ENCODE data around the gene ZNF597. TPM values are rescaled to one million over a fixed set of nuclear protein-coding genes. Genes with fewer than 3 reads are reported as not detected.

Gene ZNF597
- total and polyA plus RNA-seq, 10 of the 15 experiments (the other 5 are each of a cell fraction or from before 2014, with no cell fraction given) = 0.80 to 2.8 (median 2.0) TPM

DNA sequence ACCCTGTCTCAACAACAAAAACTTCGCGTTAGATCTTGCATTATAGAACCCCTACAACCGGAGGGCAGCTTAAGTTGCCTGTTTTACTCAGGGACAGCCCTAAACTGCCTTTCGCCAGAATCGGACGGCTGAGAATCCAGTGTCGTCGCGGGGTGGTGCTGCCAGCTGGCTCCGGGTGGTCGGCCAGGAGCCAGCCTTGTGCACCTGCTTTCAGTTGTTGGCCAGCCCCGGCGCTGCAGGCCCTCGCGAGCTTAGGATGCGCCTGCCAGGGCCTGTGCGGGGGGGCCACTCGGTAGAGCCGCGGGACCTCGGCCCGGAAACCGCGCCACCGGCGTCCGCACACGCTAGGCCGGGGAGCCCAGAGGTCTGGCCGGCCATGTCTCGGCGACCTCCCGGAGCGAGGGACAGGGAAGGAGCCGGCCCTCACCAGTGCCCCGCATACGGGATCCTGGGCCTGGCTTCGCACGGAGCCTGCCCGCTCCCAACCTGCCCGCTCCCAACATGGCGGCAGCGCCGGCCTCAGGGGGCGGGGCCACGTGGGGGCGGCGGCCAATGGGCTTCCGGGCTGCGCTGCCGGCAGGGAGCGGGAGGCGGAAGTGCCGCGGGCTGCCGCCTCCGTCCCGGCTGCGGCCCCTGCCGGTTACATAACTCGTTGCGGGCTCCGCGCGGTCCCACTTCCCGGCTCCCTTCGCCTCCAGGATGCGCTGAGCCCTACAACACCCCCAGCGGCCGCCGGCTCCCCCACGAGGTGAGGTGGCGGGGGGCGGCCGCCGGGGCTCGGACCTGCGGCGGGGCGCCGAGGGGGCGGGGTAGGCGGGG, 14.3 kb upstream of the ZNF597 start (continued):
- TF ChIP-seq, protein P1, sequence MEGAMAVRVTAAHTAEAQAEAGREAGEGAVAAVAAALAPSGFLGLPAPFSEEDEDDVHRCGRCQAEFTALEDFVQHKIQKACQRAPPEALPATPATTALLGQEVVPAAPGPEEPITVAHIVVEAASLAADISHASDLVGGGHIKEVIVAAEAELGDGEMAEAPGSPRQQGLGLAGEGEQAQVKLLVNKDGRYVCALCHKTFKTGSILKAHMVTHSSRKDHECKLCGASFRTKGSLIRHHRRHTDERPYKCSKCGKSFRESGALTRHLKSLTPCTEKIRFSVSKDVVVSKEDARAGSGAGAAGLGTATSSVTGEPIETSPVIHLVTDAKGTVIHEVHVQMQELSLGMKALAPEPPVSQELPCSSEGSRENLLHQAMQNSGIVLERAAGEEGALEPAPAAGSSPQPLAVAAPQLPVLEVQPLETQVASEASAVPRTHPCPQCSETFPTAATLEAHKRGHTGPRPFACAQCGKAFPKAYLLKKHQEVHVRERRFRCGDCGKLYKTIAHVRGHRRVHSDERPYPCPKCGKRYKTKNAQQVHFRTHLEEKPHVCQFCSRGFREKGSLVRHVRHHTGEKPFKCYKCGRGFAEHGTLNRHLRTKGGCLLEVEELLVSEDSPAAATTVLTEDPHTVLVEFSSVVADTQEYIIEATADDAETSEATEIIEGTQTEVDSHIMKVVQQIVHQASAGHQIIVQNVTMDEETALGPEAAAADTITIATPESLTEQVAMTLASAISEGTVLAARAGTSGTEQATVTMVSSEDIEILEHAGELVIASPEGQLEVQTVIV (IDR thresholded peaks at IDR 0.05; ENCODE audit: borderline replicate concordance, partially characterized antibody) = peak; percentile 77
- TF ChIP-seq BRCA1 (IDR thresholded peaks at IDR 0.05; ENCODE audit: low read depth, low read length) (peak; percentile 68), YBX1 (IDR thresholded peaks at IDR 0.05) (no peak), NR2C1 (IDR thresholded peaks at IDR 0.05) (peak; percentile 72), POLR2AphosphoS2 (IDR thresholded peaks at IDR 0.05; ENCODE audit: low read depth, low read length) (peak; percentile 50; the same call in 1 of the 2 replicates), TCF12 (IDR thresholded peaks at IDR 0.05; ENCODE audit: low read depth, low read length) (peak; percentile 89), SP1 (IDR thresholded peaks at IDR 0.05; ENCODE audit: low read depth, low read length) (peak; percentile 76), EED (IDR thresholded peaks at IDR 0.05; ENCODE audit: low read depth) (0 out of 2 replicates have a peak, but pooled peaks have one; percentile 24), POLR2AphosphoS5 (IDR thresholded peaks at IDR 0.05; ENCODE audit: low read length) (peak; percentile 89), STAT3 (IDR thresholded peaks at IDR 0.05; ENCODE audit: low read depth, low read length) (no peak), SIN3A (IDR thresholded peaks at IDR 0.05; ENCODE audit: low read depth, low read length) (peak; percentile 61), CHD2 (IDR thresholded peaks at IDR 0.05; ENCODE audit: borderline replicate concordance, low read depth, low read length) (peak; percentile 96)
- TF ChIP-seq, protein P2, sequence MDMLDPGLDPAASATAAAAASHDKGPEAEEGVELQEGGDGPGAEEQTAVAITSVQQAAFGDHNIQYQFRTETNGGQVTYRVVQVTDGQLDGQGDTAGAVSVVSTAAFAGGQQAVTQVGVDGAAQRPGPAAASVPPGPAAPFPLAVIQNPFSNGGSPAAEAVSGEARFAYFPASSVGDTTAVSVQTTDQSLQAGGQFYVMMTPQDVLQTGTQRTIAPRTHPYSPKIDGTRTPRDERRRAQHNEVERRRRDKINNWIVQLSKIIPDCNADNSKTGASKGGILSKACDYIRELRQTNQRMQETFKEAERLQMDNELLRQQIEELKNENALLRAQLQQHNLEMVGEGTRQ (IDR thresholded peaks at IDR 0.05; ENCODE audit: borderline replicate concordance, low read depth, low read length) = peak; percentile 80
- TF ChIP-seq, protein P3, sequence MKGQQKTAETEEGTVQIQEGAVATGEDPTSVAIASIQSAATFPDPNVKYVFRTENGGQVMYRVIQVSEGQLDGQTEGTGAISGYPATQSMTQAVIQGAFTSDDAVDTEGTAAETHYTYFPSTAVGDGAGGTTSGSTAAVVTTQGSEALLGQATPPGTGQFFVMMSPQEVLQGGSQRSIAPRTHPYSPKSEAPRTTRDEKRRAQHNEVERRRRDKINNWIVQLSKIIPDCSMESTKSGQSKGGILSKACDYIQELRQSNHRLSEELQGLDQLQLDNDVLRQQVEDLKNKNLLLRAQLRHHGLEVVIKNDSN (IDR thresholded peaks at IDR 0.05; ENCODE audit: borderline replicate concordance, extremely low read length, insufficient read depth, low read depth, low read length) = peak; percentile 92
- TF ChIP-seq, protein P4, sequence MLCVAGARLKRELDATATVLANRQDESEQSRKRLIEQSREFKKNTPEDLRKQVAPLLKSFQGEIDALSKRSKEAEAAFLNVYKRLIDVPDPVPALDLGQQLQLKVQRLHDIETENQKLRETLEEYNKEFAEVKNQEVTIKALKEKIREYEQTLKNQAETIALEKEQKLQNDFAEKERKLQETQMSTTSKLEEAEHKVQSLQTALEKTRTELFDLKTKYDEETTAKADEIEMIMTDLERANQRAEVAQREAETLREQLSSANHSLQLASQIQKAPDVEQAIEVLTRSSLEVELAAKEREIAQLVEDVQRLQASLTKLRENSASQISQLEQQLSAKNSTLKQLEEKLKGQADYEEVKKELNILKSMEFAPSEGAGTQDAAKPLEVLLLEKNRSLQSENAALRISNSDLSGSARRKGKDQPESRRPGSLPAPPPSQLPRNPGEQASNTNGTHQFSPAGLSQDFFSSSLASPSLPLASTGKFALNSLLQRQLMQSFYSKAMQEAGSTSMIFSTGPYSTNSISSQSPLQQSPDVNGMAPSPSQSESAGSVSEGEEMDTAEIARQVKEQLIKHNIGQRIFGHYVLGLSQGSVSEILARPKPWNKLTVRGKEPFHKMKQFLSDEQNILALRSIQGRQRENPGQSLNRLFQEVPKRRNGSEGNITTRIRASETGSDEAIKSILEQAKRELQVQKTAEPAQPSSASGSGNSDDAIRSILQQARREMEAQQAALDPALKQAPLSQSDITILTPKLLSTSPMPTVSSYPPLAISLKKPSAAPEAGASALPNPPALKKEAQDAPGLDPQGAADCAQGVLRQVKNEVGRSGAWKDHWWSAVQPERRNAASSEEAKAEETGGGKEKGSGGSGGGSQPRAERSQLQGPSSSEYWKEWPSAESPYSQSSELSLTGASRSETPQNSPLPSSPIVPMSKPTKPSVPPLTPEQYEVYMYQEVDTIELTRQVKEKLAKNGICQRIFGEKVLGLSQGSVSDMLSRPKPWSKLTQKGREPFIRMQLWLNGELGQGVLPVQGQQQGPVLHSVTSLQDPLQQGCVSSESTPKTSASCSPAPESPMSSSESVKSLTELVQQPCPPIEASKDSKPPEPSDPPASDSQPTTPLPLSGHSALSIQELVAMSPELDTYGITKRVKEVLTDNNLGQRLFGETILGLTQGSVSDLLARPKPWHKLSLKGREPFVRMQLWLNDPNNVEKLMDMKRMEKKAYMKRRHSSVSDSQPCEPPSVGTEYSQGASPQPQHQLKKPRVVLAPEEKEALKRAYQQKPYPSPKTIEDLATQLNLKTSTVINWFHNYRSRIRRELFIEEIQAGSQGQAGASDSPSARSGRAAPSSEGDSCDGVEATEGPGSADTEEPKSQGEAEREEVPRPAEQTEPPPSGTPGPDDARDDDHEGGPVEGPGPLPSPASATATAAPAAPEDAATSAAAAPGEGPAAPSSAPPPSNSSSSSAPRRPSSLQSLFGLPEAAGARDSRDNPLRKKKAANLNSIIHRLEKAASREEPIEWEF (IDR thresholded peaks at IDR 0.05; ENCODE audit: insufficient replicate concordance, low read depth, low read length) = no peak
- TF ChIP-seq, protein P5, sequence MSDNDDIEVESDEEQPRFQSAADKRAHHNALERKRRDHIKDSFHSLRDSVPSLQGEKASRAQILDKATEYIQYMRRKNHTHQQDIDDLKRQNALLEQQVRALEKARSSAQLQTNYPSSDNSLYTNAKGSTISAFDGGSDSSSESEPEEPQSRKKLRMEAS (IDR thresholded peaks at IDR 0.05; ENCODE audit: low read depth, low read length) = peak; percentile 78
- TF ChIP-seq, protein P6, sequence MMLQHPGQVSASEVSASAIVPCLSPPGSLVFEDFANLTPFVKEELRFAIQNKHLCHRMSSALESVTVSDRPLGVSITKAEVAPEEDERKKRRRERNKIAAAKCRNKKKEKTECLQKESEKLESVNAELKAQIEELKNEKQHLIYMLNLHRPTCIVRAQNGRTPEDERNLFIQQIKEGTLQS (IDR thresholded peaks at IDR 0.05; ENCODE audit: borderline replicate concordance, extremely low read depth, low read depth, low read length) = peak; percentile 64; the same call in 1 of the 2 replicates
